Mucosa of descending colon (tissue), 3 donors: ENCODE measurements around the gene GPR158. TPM values are rescaled to one million over a fixed set of nuclear protein-coding genes. Genes with fewer than 3 reads are reported as not detected.

Experiments used
- ATAC-seq: fragments of 200-7000 bp; cut with Tn5 transposase; one replicate; pipeline ENCODE4 v1.9.1; 2020; ENCODE audit warnings: mild to moderate bottlenecking, moderate library complexity
- DNase-seq, 3 donors: peaks; one replicate each; pipeline ENCODE4 v3.0.0-alpha.2; 2020
- H3K36me3 ChIP-seq: fragments of 200-600 bp; one replicate; pipeline ENCODE4 v1.8.0; 2021; ENCODE audit warnings: low read depth, mild to moderate bottlenecking
- H3K4me1 ChIP-seq: fragments of 200-600 bp; one replicate; pipeline ENCODE4 v1.8.0; 2021; ENCODE audit warnings: low read depth, mild to moderate bottlenecking
- H3K4me3 ChIP-seq: fragments of 200-600 bp; one replicate; pipeline ENCODE4 v1.8.0; 2021; ENCODE audit warnings: mild to moderate bottlenecking
- H3K9me3 ChIP-seq: fragments of 200-600 bp; one replicate; pipeline ENCODE4 v1.8.0; 2021; ENCODE audit warnings: mild to moderate bottlenecking
- intact Hi-C, 2 donors: fragments of 100-400 bp; cut with DNase I in 1 of 2; cut with micrococcal nuclease in 1 of 2; formaldehyde crosslinking; loops; one replicate each; pipeline versions ENCODE4 v1.11.0 to v1.11.1; 2022; cut with DNase I, micrococcal nuclease
- total RNA-seq, 3 donors: library from RNA; stranded (reverse); fragmentation: NEBNext Ultra II Directional in 2 of 3; extraction: Animal tissue kit (Norgen Biotek cat#: 25700) in 2 of 3; gene quantifications; one replicate each; pipeline versions ENCODE4 v1.2.1 to v1.2.4, GENCODE V29; 2021 to 2023
- TF ChIP-seq, protein P1 (sequence below): fragments of 200-600 bp; IDR thresholded peaks from one replicate; pipeline ENCODE4 v1.8.0; 2022; ENCODE audit warnings: antibody characterized with exemption, mild to moderate bottlenecking
- donor health status: DM: no; HTN: no; CAD: no; lungs with moderate emphysema.
- donor health status: DM: no; HTN: no; CAD: no.
- donor health status: DM: no; HTN: yes; CAD: no.

The GPR158 gene
- total RNA-seq, 3 donors from 2014 or later, result 0.20 to 0.51 (median 0.24) TPM

DNA sequence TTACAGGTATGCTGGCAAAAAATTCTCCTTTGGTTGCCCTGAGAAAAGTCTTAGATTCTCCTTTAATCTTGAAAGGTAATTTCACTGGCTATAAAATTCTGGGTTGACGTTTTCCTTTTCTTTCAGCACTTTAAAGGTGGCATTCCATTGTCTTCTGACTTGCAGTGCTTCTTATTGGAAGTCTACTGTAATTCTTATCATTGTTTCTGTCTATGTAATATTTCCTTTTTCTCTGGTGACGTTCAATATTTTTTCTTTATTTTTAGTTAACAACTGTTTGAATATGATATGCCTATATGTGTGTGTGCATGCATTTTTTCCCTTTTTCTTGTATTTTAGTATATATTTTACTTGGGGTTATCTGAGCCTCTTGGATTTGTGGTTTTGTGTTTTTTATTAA, 111.0 kb downstream of the GPR158 start:
- Histone ChIP-seq H3K4me1 (no peaks in the 10 kb centered on the region), H3K4me3 (no peak overlapping the region), H3K9me3 (peaks cover 13% of the 10 kb centered on the region), H3K36me3 (no peaks in the 10 kb centered on the region)
- intact Hi-C loops, result no loop called here
- TF ChIP-seq, protein P1, sequence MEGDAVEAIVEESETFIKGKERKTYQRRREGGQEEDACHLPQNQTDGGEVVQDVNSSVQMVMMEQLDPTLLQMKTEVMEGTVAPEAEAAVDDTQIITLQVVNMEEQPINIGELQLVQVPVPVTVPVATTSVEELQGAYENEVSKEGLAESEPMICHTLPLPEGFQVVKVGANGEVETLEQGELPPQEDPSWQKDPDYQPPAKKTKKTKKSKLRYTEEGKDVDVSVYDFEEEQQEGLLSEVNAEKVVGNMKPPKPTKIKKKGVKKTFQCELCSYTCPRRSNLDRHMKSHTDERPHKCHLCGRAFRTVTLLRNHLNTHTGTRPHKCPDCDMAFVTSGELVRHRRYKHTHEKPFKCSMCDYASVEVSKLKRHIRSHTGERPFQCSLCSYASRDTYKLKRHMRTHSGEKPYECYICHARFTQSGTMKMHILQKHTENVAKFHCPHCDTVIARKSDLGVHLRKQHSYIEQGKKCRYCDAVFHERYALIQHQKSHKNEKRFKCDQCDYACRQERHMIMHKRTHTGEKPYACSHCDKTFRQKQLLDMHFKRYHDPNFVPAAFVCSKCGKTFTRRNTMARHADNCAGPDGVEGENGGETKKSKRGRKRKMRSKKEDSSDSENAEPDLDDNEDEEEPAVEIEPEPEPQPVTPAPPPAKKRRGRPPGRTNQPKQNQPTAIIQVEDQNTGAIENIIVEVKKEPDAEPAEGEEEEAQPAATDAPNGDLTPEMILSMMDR, result no peak
- DNase-seq (no peak), ATAC-seq (no peak)

DNA sequence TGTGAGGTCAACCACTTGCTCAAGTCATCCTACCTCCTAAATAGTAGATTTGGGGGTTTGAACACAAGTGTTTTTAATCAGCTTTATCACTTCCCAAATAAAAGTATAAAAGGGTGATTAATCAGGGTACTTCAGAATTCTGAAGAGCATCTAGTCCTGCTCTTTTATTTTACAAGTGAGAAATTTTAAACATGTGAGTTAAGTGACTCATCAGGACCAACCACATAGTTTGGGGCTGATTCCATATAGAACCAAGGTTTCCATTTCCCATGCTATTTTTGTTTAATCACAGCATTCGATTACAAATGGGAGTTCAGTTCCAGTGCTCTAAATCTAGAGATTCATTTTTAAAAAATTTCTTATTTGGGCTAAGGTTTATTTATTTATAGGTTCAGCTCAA, 113.4 kb downstream of the GPR158 start:
- intact Hi-C loops, result no loop called here
- TF ChIP-seq, protein P1, result no peak
- H3K9me3 ChIP-seq, result peaks cover 13% of the 10 kb centered on the region
- ATAC-seq, result no peak
- H3K4me3 ChIP-seq, result no peak overlapping the region
- no peak for DNase-seq
- no peaks in the 10 kb centered on the region for H3K36me3 ChIP-seq
- H3K4me1 ChIP-seq, result no peaks in the 10 kb centered on the region

DNA sequence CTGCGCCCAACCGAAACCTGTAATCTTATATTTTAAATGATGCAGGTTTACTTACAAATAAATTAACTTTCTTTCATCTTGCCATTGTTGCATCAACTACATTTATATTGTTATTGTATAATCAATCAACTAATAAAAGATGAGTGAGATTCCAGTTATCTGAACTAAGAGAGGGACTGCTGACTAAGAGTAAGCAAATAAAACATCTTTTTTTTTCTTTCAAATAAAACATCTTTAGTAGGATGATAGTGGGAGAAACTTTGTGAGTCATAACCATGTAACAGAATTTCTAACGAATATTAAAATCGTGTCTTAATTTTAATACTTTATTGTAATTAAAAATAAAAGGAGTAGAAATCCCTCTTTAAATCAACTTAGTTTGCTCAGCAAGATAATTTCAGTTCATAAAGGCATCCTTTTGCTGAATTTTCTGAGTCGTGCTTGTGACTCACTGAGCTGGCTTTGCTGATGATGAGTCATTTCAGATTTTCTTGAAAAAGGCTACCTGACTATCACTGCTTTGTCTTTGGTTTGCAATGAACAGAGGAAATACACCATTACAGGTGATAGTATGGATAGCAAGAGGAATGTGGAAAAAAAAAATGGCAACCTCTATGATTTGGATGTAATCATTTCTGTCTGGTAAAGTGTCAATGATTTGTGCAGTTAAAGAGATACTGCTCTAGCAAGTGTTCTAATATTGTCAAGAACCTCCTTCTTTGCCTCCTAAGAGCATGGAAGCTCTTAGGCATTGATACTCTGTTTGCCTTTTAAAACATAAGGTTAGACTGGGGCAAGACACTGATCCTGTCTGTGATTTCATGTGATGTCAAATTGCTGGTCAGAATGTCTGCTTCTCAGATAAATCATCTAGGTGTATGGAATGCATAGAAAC, 119.5 kb downstream of the GPR158 start:
- Histone ChIP-seq H3K36me3 (no peaks in the 10 kb centered on the region), H3K4me3 (no peak overlapping the region), H3K9me3 (no peaks in the 10 kb centered on the region), H3K4me1 (no peaks in the 10 kb centered on the region)
- no peak for ATAC-seq
- TF ChIP-seq, protein P1, result no peak
- no peak for DNase-seq
- intact Hi-C loops, result no loop called here

DNA sequence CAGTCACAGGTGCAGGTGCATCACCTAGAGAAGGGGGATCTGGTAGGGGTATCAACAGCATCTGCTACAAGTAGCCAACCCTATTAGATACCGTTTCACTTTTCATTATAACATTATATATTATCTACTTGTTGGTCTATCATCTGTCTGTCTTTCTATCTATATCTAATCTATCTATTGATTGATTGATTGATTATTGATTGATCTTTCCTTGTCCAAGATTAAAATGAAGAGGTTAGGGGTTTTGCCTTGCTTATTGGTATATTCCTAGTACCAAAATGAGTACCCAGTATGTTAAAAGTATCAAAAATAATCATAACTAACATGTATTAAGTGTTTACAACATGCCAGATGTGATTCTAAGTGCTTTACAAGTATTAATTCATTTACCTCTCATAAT, 121.5 kb downstream of the GPR158 start:
- intact Hi-C loops, result no loop called here
- Histone ChIP-seq H3K4me1 (no peaks in the 10 kb centered on the region), H3K36me3 (no peaks in the 10 kb centered on the region), H3K4me3 (no peak overlapping the region), H3K9me3 (no peaks in the 10 kb centered on the region)
- ATAC-seq (no peak), DNase-seq (no peak)
- TF ChIP-seq, protein P1, result no peak

DNA sequence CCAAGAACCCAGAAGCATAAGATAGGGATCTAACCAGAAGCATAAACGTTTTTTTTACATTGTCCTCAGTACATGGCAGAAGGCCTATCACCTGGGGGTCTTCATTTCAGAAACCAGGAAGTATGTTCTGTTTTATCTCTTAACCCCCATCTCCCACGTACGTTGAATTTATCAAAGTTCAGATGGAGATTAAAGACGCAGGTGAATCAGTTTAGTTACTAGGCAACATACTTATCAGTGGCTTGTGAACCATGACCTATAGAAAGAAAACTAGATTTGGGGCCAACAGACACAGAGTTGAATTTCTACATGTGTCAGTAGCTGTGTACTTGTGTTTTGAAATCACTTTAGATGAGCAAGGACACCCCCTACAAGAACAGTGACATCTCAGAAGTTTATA, 122.7 kb downstream of the GPR158 start:
- no peaks in the 10 kb centered on the region for H3K36me3 ChIP-seq
- H3K9me3 ChIP-seq, result no peaks in the 10 kb centered on the region
- H3K4me1 ChIP-seq, result no peaks in the 10 kb centered on the region
- intact Hi-C loops, result no loop called here
- ATAC-seq (no peak), DNase-seq (no peak)
- TF ChIP-seq, protein P1, result no peak
- no peak overlapping the region for H3K4me3 ChIP-seq
